Body of pancreas (tissue), 4 donors: Measurements from ENCODE around the gene CNTNAP2.

ENCODE experiments used
- POLR2A ChIP-seq, 3 donors: fragments of 450-650 bp; IDR thresholded peaks; one replicate each; pipeline ENCODE4 v1.6.1; 2016; ENCODE audit warnings: antibody characterized with exemption in 3 of 3, mild to moderate bottlenecking in 2 of 3
- TF ChIP-seq, protein P1 (sequence below), 7 experiments: fragments of 450-650 bp in 4 of 7; fragments of 200-600 bp in 3 of 7; sonication (generic) in 3 of 7; IDR thresholded peaks; one replicate each; pipeline ENCODE4 v1.5.1; 2016 to 2019; ENCODE audit warnings: antibody characterized with exemption in 7 of 7

DNA sequence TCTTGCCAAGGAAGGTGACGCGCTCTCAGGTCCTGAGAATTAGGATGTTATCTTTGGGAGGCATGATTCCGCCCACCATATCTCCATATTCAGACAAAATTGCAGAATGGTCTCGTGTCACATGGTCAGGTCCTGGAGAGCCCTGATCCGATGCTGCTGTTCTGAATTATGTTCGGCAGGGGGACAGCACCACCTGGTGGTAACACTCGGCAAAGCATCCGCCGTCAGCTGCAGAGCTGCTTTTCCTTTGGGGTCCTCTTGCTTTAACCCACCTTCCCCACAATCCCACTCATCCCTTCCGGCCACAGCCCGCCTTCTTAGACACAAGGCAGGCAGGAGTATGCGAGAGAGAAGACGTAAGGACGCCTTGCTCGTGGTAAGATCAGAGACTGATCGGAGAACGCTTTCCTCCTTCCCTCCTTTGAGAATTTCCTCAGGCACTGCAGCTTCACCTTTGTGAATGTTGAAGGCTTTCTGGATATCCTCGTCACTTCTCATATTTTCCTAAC lies 2146.2 kb downstream of the CNTNAP2 start:
- TF ChIP-seq, protein P1, sequence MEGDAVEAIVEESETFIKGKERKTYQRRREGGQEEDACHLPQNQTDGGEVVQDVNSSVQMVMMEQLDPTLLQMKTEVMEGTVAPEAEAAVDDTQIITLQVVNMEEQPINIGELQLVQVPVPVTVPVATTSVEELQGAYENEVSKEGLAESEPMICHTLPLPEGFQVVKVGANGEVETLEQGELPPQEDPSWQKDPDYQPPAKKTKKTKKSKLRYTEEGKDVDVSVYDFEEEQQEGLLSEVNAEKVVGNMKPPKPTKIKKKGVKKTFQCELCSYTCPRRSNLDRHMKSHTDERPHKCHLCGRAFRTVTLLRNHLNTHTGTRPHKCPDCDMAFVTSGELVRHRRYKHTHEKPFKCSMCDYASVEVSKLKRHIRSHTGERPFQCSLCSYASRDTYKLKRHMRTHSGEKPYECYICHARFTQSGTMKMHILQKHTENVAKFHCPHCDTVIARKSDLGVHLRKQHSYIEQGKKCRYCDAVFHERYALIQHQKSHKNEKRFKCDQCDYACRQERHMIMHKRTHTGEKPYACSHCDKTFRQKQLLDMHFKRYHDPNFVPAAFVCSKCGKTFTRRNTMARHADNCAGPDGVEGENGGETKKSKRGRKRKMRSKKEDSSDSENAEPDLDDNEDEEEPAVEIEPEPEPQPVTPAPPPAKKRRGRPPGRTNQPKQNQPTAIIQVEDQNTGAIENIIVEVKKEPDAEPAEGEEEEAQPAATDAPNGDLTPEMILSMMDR (IDR thresholded peaks at IDR 0.05), result peak; percentile 68 to 94 (median 84)
- no peak for TF ChIP-seq POLR2A (IDR thresholded peaks at IDR 0.05)
